GM19035 (cell line): Measurements from ENCODE around the gene NEUROG2.
"Not testable (repeated sequence)": the region's sequence is repeated elsewhere in the genome, so short reads cannot be mapped to it uniquely, and the experiment has no call there.

ENCODE experiments used
- ATAC-seq: cut with Tn5 transposase; IDR thresholded peaks from one replicate; pipeline ENCODE4 v1.9.1; 2021; ENCODE audit not compliant: unreplicated experiment

Gene NEUROG2

GRCh38 chr4:112516066-112516470 is at the start of gene NEUROG2:
Gene NEUROG2 (minus strand): TSS chr4:112516180. CDS start chr4:112515475, 705 bp downstream.
- ATAC-seq = no peak

- no peak for ATAC-seq
These were observed 48.8 kb upstream of the NEUROG2 start for GRCh38 chr4:112564706-112565270.

DNA sequence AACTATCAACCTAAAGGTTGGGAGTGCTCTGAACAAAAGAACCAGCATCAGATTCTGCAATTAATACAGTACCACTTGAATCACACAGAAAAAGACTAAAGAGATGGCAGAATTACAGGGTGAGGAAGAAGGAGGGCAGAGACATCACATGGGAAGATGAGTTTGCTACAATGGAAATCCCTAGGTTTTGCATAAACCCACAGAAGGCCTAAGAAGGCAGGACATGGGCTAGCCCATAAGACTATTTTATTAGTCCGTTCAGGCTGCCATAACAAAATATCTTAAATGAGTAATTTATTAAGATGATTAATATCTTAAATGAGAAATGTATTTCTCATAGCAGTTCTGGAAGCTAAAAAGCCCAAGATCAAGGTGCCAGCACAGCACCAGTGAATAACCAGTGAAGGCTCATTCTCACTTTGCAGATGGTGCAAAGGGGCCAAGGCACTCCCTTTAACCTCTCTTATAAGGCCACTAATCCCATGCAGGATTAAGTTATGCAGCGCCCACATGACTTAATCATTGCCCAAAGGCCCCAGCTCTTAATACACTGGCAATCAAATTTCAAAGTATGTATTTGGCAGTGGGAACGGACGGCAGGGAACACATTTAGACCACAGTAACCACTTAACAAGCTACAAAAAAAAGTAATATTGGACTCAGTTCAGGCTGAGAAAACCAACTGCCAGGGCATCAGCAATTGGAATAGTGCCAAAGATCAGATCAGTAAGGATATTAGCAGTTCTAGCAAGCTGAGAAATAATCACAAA is 47.6 kb upstream of the NEUROG2 start:
- ATAC-seq = no peak

- no peak for ATAC-seq
These were observed 46.4 kb upstream of the NEUROG2 start for GRCh38 chr4:112562254-112562879.

- ATAC-seq = no peak
These were observed 44.1 kb upstream of the NEUROG2 start for GRCh38 chr4:112560084-112560483.

GRCh38 chr4:112559053-112559452 is 43.1 kb upstream of the NEUROG2 start:
- no peak for ATAC-seq

DNA sequence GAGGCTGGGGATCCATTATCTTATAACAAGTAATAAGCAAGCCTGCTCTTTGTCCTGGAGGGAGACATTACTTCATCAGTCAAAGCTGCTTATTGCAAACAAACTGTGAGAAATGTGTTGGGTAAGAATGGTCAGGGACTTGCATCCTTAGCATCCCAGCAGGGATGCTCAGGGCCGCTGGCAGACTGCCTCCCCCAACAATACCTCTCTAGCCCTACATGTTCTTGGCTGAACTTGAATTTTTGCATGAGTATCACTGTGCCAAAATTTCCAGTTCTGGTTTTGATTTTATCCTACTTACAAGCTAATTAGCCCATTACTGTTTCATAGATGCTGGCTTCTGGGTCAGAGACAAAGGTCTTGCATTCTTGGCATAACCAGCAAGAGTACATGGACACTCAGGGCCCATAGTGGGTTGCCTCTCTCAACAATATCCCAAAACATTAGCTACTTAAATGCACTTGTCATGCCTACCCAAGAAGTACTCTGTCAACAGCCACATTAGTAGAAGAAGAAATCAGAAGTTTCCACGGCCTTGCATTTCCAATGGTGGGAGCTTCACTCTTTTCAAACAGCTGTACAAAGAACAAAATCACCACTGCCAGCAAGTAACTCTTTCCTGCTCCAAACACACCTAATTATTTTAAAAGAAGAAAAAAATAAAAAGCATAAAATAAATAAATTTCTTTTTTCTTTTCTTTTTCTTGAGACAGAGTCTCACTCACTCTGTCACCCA is 41.9 kb upstream of the NEUROG2 start:
- ATAC-seq = no peak

DNA sequence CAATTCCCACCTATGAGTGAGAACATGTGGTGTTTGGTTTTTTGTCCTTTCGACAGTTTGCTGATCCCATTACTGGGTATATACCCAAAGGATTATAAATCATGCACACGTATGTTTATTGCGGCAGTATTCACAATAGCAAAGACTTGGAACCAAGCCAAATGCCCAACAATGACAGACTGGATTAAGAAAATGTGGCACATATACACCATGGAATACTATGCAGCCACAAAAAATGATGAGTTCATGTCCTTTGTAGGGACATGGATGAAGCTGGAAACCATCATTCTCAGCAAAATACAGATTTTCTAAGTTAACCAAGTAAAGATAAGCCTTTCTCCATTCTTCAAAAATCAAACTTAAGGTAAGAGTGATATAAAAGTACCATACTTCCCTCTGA is 38.3 kb upstream of the NEUROG2 start:
- ATAC-seq = not testable (repeated sequence)

GRCh38 chr4:112552668-112553067 is 36.7 kb upstream of the NEUROG2 start:
- no peak for ATAC-seq

DNA sequence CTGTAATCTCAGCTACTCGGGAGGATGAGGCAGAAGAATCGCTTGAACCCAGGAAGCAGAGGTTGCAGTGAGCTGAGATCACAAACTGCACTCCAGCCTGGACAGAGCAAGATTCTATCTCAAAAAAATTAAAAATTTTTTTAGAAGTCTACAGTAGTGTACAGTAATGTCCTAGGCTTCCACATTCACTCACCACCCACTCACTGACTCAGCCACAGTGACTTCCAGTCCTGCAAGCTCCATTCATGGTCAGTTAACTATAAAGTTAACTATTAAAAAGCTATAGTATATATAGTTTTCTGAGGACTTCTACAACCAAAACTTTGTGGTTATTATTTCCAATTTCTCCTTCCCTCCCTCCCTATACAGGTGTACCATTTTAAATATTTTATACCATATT is 34.7 kb upstream of the NEUROG2 start:
- ATAC-seq = no peak

GRCh38 chr4:112546476-112546875 is 30.5 kb upstream of the NEUROG2 start:
- ATAC-seq = no peak

DNA sequence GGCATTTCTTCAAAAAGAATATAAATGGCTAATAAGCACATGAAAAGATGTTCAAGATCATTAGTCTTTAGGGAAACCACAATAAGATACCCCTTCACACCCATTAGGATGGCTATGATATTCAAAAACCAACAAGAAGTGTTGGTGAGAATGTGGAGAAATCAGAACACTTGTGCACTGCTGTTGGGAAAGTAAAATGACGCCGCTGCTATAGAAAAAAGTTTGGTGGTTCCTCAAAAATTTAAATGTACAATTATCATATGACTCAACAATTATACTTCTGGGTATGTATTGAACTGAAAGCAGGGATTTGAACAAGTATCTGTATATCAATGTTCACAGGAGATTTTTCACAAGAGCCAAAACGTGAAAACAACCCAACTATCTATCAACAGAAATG is 29.4 kb upstream of the NEUROG2 start:
- ATAC-seq = no peak

GRCh38 chr4:112540695-112541094 is 24.7 kb upstream of the NEUROG2 start:
- no peak for ATAC-seq

GRCh38 chr4:112536123-112536522 is 20.1 kb upstream of the NEUROG2 start:
- no peak for ATAC-seq

GRCh38 chr4:112532267-112532666 is 16.3 kb upstream of the NEUROG2 start:
- no peak for ATAC-seq

GRCh38 chr4:112531146-112531545 is 15.2 kb upstream of the NEUROG2 start:
- no peak for ATAC-seq

DNA sequence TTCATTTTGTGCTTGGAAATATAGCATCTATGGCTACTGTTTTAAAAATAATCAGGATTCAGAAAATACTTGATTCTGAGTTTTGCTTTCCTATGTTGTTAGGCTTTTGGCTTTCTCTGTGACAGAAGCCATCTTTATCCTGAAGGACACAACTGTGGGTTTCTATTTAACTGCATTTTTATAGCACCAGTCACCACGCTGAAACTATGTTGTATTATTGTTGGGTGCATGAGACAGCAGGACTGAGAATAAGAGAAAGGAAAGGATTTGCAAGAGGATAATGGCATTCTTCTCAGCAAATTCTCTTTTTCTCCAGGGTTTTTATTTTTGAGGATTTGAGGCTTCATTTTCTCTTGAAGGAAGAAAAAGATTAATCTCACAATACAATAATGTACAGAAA is 10.1 kb upstream of the NEUROG2 start:
- no peak for ATAC-seq

DNA sequence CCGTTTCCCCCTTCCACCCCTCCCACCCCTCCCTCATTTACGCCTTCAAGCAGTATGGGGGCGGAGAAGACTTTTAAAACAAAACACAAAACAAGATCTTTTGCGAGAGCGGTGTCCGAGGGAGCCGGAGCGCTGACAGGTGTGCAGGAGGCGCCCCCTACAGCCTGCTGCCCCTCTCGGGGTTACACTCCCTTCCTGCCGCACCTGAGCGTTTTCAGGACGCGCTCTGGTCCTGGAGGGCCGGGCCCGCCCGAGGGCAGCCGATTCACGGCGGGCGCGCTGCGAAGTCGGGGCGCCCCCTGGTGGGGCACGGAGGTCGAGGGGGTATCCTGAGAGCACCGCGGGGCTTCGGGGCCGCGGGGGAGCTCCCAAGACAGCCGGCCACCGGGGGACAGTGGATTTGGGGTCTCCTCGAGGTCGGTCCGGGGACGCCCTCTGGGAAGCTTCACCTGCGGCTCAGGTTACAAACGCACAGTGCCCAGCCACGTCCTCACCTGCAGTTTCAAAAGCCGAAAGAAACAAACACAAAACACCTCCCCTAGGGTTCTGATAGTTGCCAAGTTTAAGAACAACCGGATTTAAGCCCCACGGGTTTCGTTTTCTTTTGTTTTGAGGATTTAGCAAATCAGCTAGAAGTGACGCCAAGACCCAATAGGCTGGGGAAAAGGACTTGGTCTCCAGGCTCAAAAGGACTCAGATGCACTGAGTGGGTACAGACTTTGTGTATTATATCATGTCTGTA is 8.0 kb upstream of the NEUROG2 start:
- ATAC-seq = peak; percentile 88

GRCh38 chr4:112523008-112523721 is 7.2 kb upstream of the NEUROG2 start:
- peak; percentile 40 for ATAC-seq

DNA sequence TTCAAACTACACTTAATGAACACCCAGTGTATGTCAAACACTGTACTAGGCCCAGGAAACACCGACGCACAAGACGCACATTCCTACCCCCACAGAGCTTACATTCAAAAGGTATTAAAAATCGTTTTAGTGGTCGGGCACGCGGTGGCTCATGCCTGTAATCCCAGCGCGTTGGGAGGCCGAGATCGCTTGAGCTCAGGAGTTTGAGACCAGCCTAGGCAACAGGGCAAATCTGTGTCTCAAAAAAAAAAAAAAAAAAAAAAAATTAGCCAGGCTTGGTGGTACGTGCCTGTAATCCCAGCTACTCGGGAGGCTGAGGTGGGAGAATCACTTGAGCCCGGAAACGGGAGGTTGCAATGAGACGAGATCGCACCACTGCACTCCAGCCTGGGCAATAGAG is 6.5 kb upstream of the NEUROG2 start:
- not testable (repeated sequence) for ATAC-seq
